Thoracic aorta (tissue), 2 donors: ENCODE data around the gene TMEM255A. TPM values are rescaled to one million over a fixed set of nuclear protein-coding genes. Genes with fewer than 3 reads are reported as not detected.

Experiments
- ATAC-seq: fragments of 150-250 bp; one replicate; pipeline ENCODE4 v1.8.0; 2017; ENCODE audit warnings: low read depth; ENCODE audit not compliant: insufficient number of reproducible peaks, low FRiP score
- DNase-seq: peaks from one replicate; pipeline ENCODE4 v3.0.0-alpha.2; 2020; ENCODE audit warnings: low spot score
- H3K27ac ChIP-seq, 2 donors: fragments of 200-600 bp; sonication (generic); 1 replicate in 1 of 2; 2 replicates in 1 of 2; pipeline ENCODE4 v1.5.1; 2016; ENCODE audit warnings: mild to moderate bottlenecking in 2 of 2, moderate library complexity in 2 of 2
- H3K27me3 ChIP-seq: fragments of 200-600 bp; sonication (generic); replicated peaks from 2 replicates; pipeline ENCODE4 v1.6.0; 2016; ENCODE audit warnings: mild to moderate bottlenecking; ENCODE audit not compliant: insufficient read depth
- H3K36me3 ChIP-seq: fragments of 200-600 bp; sonication (generic); one replicate; pipeline ENCODE4 v1.5.1; 2016
- H3K4me1 ChIP-seq, 2 donors: fragments of 200-600 bp; sonication (generic); 1 replicate in 1 of 2; 2 replicates in 1 of 2; pipeline versions ENCODE4 v1.5.1 to v1.6.0; 2016; ENCODE audit warnings: low read depth in 2 of 2, mild to moderate bottlenecking in 1 of 2; ENCODE audit not compliant: control insufficient read depth in 1 of 2
- H3K4me3 ChIP-seq: fragments of 200-600 bp; sonication (generic); 2 replicates; pipeline ENCODE4 v1.5.1; 2016; ENCODE audit warnings: mild to moderate bottlenecking
- H3K9me3 ChIP-seq: fragments of 200-600 bp; sonication (generic); 2 replicates; pipeline ENCODE4 v1.5.1; 2016
- CTCF ChIP-seq: fragments of 200-600 bp; sonication (generic); IDR thresholded peaks from one replicate; pipeline ENCODE4 v1.5.1; 2019; ENCODE audit warnings: antibody characterized with exemption
- total RNA-seq, 2 donors: library from RNA; depleted of rRNA; stranded (reverse); fragments of >200 nt; gene quantifications; one replicate each; pipeline versions ENCODE4 v1.1.0 to v1.2.3, GENCODE V29; 2016

The TMEM255A gene
- total RNA-seq, 2 donors from 2014 or later, result 1.1 TPM

GRCh38 chrX:120290107-120290506, 21.2 kb downstream of the TMEM255A start:
- Histone ChIP-seq H3K27ac (no peak overlapping the region), H3K36me3 (no peaks in the 10 kb centered on the region), H3K9me3 (no peaks in the 10 kb centered on the region), H3K4me1 (no peaks in the 10 kb centered on the region), H3K27me3 (no peaks in the 10 kb centered on the region), H3K4me3 (no peak overlapping the region)
- ATAC-seq, result no peak
- DNase-seq, result no peak
- TF ChIP-seq CTCF, result no peak

- H3K27me3 ChIP-seq, result no peaks in the 10 kb centered on the region
- H3K4me3 ChIP-seq, result no peak overlapping the region
- ATAC-seq, result no peak
- H3K27ac ChIP-seq, result no peak overlapping the region
- no peak for DNase-seq
- no peak for TF ChIP-seq CTCF
- H3K9me3 ChIP-seq, result no peaks in the 10 kb centered on the region
- H3K36me3 ChIP-seq, result no peaks in the 10 kb centered on the region
- H3K4me1 ChIP-seq, result no peaks in the 10 kb centered on the region
Observed at GRCh38 chrX:120287513-120288112, 23.6 kb downstream of the TMEM255A start.

- Histone ChIP-seq H3K36me3 (no peaks in the 10 kb centered on the region), H3K4me1 (no peaks in the 10 kb centered on the region), H3K9me3 (no peaks in the 10 kb centered on the region), H3K27me3 (no peaks in the 10 kb centered on the region), H3K4me3 (no peak overlapping the region), H3K27ac (no peak overlapping the region)
- no peak for ATAC-seq
- TF ChIP-seq CTCF, result no peak
- no peak for DNase-seq
Observed at GRCh38 chrX:120286733-120287512, 24.3 kb downstream of the TMEM255A start.

- TF ChIP-seq CTCF, result no peak
- no peak for DNase-seq
- Histone ChIP-seq H3K36me3 (no peaks in the 10 kb centered on the region), H3K27me3 (no peaks in the 10 kb centered on the region), H3K4me1 (no peaks in the 10 kb centered on the region), H3K9me3 (no peaks in the 10 kb centered on the region), H3K27ac (no peak overlapping the region), H3K4me3 (no peak overlapping the region)
- no peak for ATAC-seq
Observed at GRCh38 chrX:120282697-120283096, 28.6 kb downstream of the TMEM255A start.

GRCh38 chrX:120281761-120282160, 29.5 kb downstream of the TMEM255A start:
- H3K27me3 ChIP-seq, result no peaks in the 10 kb centered on the region
- no peaks in the 10 kb centered on the region for H3K9me3 ChIP-seq
- no peak for DNase-seq
- no peak overlapping the region for H3K4me3 ChIP-seq
- H3K36me3 ChIP-seq, result no peaks in the 10 kb centered on the region
- no peak overlapping the region for H3K27ac ChIP-seq
- no peaks in the 10 kb centered on the region for H3K4me1 ChIP-seq
- ATAC-seq, result no peak
- no peak for TF ChIP-seq CTCF
